Breast epithelium (tissue), 4 donors: Measurements from ENCODE around the gene P2RY6. TPM values are rescaled to one million over a fixed set of nuclear protein-coding genes. Genes with fewer than 3 reads are reported as not detected.

ENCODE experiments used
- DNase-seq, 2 donors: peaks; one replicate each; pipeline ENCODE4 v3.0.0-alpha.2; 2019; ENCODE audit warnings: low spot score in 2 of 2
- H3K27ac ChIP-seq, 2 donors: fragments of 200-600 bp; sonication (generic) in 1 of 2; one replicate each; pipeline ENCODE4 v1.5.1; 2016 to 2019; ENCODE audit warnings: mild to moderate bottlenecking in 1 of 2
- H3K27me3 ChIP-seq, 2 donors: fragments of 200-600 bp; sonication (generic) in 1 of 2; one replicate each; pipeline versions ENCODE4 v1.5.1 to v1.6.0; 2017 to 2019; ENCODE audit warnings: control low read depth in 1 of 2, mild to moderate bottlenecking in 1 of 2
- H3K36me3 ChIP-seq: fragments of 200-600 bp; one replicate; pipeline ENCODE4 v1.5.1; 2019
- H3K4me1 ChIP-seq, 2 donors: fragments of 200-600 bp; sonication (generic); one replicate each; pipeline ENCODE4 v1.5.1; 2016 to 2019; ENCODE audit warnings: control low read depth in 1 of 2
- H3K4me3 ChIP-seq, 3 donors: fragments of 200-600 bp; sonication (generic); 1 replicate in 2 of 3; 2 replicates in 1 of 3; pipeline ENCODE4 v1.5.1; 2016 to 2019; ENCODE audit warnings: mild to moderate bottlenecking in 3 of 3, moderate library complexity in 2 of 3
- H3K9me3 ChIP-seq, 2 donors: fragments of 200-600 bp; sonication (generic) in 1 of 2; one replicate each; pipeline ENCODE4 v1.5.1; 2016 to 2019; ENCODE audit warnings: control low read depth in 1 of 2
- POLR2A ChIP-seq: fragments of 450-650 bp; IDR thresholded peaks from one replicate; pipeline ENCODE4 v1.6.1; 2016; ENCODE audit warnings: antibody characterized with exemption, mild to moderate bottlenecking, moderate library complexity
- POLR2AphosphoS5 ChIP-seq, 3 donors: sonication (generic); formaldehyde crosslinking; IDR thresholded peaks; one replicate each; pipeline ENCODE4 v1.6.1; 2017; ENCODE audit warnings: antibody characterized with exemption in 3 of 3
- intact Hi-C: fragments of 100-400 bp; cut with DNase I; formaldehyde crosslinking; loops from one replicate; pipeline ENCODE4 v1.15.1; 2023; ENCODE audit warnings: low total_unique reads
- total RNA-seq, 3 donors: library from RNA; depleted of rRNA; stranded (reverse); fragments of >200 nt; gene quantifications; one replicate each; pipeline ENCODE4 v1.1.0, GENCODE V29; 2016
- TF ChIP-seq, protein P1 (sequence below), 3 donors: fragments of 450-650 bp; IDR thresholded peaks; one replicate each; pipeline ENCODE4 v1.5.1; 2016 to 2017; ENCODE audit warnings: antibody characterized with exemption in 3 of 3, mild to moderate bottlenecking in 3 of 3, moderate library complexity in 3 of 3

The P2RY6 gene
- total RNA-seq, 3 donors from 2014 or later, result 1.6 to 3.4 (median 1.9) TPM

DNA sequence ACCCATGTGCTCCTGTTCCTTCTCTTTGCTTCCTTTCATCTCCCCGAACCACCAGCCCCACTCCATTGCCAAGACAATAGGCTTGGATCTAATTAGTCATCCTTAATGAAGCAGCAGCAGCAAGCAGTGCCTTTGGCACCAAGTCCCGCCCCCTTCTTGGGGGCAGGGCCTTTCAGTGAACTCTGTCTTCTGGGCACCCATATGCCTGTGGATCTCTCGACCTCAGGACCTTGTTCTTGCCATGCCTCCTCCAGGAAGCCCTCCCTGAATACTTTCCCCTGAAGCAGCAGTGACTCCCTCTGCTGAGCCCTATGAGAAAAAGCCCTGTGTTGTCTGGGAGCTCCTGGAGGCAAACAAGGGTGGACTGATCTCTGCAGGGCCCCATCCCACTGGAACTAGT, 68.0 kb downstream of the P2RY6 start:
- intact Hi-C loops, result no loop called here
- Histone ChIP-seq H3K36me3 (no peaks in the 10 kb centered on the region), H3K4me3 (no peak overlapping the region), H3K27ac (peak overlapping the region in 1 of 2 donors; percentile 21), H3K4me1 (peaks cover 5 to 22% of the 10 kb centered on the region in 2 donors), H3K9me3 (no peaks in the 10 kb centered on the region), H3K27me3 (no peaks in the 10 kb centered on the region)
- DNase-seq, result no peak
- TF ChIP-seq POLR2A, result no peak

DNA sequence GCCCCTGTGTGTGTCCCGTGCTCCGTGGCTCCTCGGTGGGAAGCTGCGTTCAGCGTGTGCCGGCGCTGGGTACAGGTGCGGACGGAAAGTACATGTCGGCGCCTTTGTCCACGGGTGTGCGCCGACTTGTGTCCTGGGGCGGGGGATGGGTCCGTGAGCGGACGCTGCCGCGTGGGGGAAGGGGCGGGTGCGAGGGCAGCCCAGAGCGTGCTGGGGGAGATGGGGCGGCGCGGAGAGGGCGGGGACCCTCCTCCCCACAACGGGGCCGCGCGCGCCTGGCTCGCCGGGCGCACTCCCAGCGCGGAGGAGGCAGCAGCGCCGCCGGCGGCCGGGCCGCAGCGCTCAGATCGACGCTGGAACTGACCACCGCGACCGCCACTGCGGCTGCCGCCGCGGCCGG, 70.5 kb downstream of the P2RY6 start:
- Histone ChIP-seq H3K27me3 (no peaks in the 10 kb centered on the region), H3K4me1 (peaks cover 5 to 20% of the 10 kb centered on the region in 2 donors), H3K27ac (peak overlapping the region in 1 of 2 donors; percentile 48), H3K36me3 (no peaks in the 10 kb centered on the region), H3K9me3 (no peaks in the 10 kb centered on the region), H3K4me3 (peak overlapping the region; percentile 17 to 67 (median 48))
- DNase-seq, result no peak
- intact Hi-C loops, result no loop called here
- TF ChIP-seq POLR2AphosphoS5 (IDR thresholded peaks at IDR 0.05), result no peak
- no peak for TF ChIP-seq POLR2A
- TF ChIP-seq, protein P1, sequence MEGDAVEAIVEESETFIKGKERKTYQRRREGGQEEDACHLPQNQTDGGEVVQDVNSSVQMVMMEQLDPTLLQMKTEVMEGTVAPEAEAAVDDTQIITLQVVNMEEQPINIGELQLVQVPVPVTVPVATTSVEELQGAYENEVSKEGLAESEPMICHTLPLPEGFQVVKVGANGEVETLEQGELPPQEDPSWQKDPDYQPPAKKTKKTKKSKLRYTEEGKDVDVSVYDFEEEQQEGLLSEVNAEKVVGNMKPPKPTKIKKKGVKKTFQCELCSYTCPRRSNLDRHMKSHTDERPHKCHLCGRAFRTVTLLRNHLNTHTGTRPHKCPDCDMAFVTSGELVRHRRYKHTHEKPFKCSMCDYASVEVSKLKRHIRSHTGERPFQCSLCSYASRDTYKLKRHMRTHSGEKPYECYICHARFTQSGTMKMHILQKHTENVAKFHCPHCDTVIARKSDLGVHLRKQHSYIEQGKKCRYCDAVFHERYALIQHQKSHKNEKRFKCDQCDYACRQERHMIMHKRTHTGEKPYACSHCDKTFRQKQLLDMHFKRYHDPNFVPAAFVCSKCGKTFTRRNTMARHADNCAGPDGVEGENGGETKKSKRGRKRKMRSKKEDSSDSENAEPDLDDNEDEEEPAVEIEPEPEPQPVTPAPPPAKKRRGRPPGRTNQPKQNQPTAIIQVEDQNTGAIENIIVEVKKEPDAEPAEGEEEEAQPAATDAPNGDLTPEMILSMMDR (IDR thresholded peaks at IDR 0.05), result no peak

DNA sequence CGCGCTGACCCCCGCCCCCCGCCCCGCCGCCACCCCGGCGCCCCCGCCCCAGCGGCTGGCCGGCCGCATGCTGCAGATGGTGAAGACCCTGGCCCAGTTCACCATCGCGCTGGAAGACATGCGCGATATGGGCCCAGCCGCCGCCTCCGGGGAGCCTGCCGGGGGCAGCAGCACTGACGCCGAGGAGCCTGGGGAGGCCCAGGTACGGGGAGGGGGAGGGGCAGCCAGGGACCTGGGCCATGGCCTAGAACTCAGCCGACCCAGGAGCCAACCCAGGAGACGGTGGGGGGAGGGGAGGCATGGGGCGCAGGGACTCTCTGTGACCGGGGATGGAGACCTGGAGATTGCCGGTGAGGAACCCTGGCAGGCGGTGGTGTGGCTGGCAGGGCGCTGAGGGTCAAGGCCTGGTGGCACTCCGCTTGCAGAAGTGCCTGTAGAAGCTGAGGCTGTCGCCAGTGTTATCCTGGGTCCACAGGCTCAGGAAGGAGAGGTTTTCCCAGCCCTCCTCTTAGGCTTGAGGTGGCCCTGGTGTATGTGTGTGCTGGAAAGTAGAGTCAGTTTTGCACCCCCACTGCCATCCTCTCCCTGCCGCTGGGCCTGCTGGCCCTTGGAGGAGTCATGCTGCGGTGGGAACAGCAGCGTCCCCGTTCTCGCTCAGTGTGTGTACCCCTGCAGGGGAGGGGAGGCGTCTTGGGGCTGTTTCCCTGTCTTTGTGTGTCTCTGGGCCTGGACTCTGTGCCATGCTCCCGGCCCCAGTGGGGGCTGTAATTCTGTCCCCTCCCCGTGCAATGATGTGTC, 71.1 kb downstream of the P2RY6 start:
- DNase-seq, result no peak
- peak overlapping the region in 1 of 2 donors; percentile 48 for H3K27ac ChIP-seq
- no peak for TF ChIP-seq POLR2AphosphoS5 (IDR thresholded peaks at IDR 0.05)
- TF ChIP-seq POLR2A, result no peak
- TF ChIP-seq, protein P1 (IDR thresholded peaks at IDR 0.05), result no peak

DNA sequence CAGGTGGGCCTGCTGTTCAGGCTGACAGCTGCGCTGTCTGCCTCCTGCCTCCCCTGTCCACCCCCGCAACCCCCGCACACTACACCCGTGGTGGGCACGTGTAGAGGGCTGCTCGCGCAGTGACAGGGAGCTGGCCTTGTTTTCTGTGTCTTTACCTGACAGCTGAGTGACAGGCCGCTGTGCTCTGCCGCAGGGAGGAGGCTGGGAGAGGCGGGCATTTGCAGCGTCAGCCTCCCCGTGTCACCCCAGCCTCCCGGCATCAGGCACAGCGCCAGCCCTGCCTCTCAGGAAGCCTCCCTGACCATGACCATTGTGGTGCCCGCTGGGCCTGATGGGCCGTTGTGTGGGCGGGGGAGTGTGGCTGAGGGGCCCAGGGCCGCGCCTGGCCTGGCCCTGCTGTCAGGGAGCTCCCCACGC, 72.1 kb downstream of the P2RY6 start:
- Histone ChIP-seq H3K4me3 (peak overlapping the region in 1 of 3 donors; percentile 27), H3K9me3 (no peaks in the 10 kb centered on the region), H3K27ac (peak overlapping the region in 1 of 2 donors; percentile 58), H3K4me1 (peaks cover 5 to 20% of the 10 kb centered on the region in 2 donors), H3K27me3 (no peaks in the 10 kb centered on the region), H3K36me3 (no peaks in the 10 kb centered on the region)
- no peak for DNase-seq
- TF ChIP-seq, protein P1 (IDR thresholded peaks at IDR 0.05), result no peak
- TF ChIP-seq POLR2AphosphoS5 (IDR thresholded peaks at IDR 0.05) (no peak), POLR2A (no peak)
- intact Hi-C loops, result no loop called here

More for the DNA sequence above, 71.1 kb downstream of the P2RY6 start:
- Histone ChIP-seq H3K36me3 (no peaks in the 10 kb centered on the region), H3K4me3 (peak overlapping the region; percentile 17 to 67 (median 48)), H3K4me1 (peaks cover 5 to 20% of the 10 kb centered on the region in 2 donors), H3K27me3 (no peaks in the 10 kb centered on the region), H3K9me3 (no peaks in the 10 kb centered on the region)
- intact Hi-C loops, result no loop called here

DNA sequence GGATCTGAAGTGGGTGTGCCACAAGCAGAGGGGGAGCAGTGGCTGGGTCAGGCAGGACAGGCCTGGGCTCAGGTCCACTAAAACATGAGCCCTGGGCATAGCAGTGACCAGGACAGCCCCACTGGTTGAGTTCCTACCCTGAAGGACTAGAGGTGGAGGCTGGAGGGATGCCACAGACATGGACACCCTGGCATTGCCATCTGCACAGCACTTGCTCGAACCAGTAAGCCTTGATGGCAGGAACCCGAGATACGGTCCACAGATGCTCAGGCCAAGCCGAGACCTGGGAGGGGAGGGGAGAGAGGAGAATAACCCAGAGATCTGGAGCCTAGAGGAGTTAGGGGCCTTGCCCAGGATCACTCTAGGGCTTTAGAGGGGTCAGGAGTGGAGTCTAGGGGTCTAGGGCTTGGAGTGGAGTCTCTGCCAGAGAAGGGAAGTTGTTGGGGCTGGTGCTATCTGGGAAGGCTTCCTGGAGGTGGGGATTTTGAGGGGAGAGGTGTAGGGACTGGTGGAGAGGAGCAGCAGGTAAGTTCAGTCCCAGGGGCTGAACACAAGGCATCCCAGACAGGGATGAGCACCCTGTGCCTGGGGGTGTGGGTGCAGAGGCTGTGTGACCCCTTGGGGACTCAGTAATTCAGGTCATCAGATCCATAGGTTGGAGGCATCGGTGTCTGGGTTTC, 73.5 kb downstream of the P2RY6 start:
- H3K27me3 ChIP-seq, result no peaks in the 10 kb centered on the region
- no peak overlapping the region for H3K4me3 ChIP-seq
- peaks cover 5 to 20% of the 10 kb centered on the region in 2 donors for H3K4me1 ChIP-seq
- H3K36me3 ChIP-seq, result no peaks in the 10 kb centered on the region
- H3K27ac ChIP-seq, result peak overlapping the region in 1 of 2 donors; percentile 58
- intact Hi-C loops, result no loop called here
- no peaks in the 10 kb centered on the region for H3K9me3 ChIP-seq
- TF ChIP-seq, protein P1 (IDR thresholded peaks at IDR 0.05), result no peak
- TF ChIP-seq POLR2A (no peak), POLR2AphosphoS5 (IDR thresholded peaks at IDR 0.05) (no peak)
- no peak for DNase-seq
